Neural cell (in vitro differentiated cells): ENCODE results near the gene SOX13. TPM values are rescaled to one million over a fixed set of nuclear protein-coding genes. Genes with fewer than 3 reads are reported as not detected.

ENCODE experiments used
- H2AFZ ChIP-seq: fragments of 200-600, 300-800 bp; sonication (generic), shearing (Covaris generic); 2 replicates; pipeline ENCODE4 v1.6.0; 2014; ENCODE audit warnings: low read depth, mild to moderate bottlenecking, antibody characterized with exemption, low read length, moderate library complexity
- H3F3A ChIP-seq: fragments of 200-600 bp; shearing (Covaris generic); 2 replicates; pipeline ENCODE4 v1.6.1; 2016; ENCODE audit warnings: mild to moderate bottlenecking, moderate library complexity, mixed read lengths, antibody characterized with exemption, low read length; ENCODE audit not compliant: insufficient read depth, poor library complexity, severe bottlenecking
- H3K27ac ChIP-seq: fragments of 200-600, 300-800 bp; sonication (generic), shearing (Covaris generic); 2 replicates; pipeline ENCODE4 v1.5.1; 2014; ENCODE audit warnings: mild to moderate bottlenecking, low read length, moderate library complexity
- H3K27me3 ChIP-seq: fragments of 300-800, 200-600 bp; sonication (generic), shearing (Covaris generic); 2 replicates; pipeline ENCODE4 v1.6.0; 2014; ENCODE audit warnings: mild to moderate bottlenecking, low read depth, low read length, moderate library complexity; ENCODE audit not compliant: insufficient read depth
- H3K36me3 ChIP-seq: fragments of 300-800, 200-600 bp; sonication (generic), shearing (Covaris generic); 2 replicates; pipeline ENCODE4 v1.5.1; 2014; ENCODE audit warnings: mild to moderate bottlenecking, antibody characterized with exemption, low read length, moderate library complexity; ENCODE audit not compliant: insufficient read depth
- H3K4me2 ChIP-seq: fragments of 300-800, 200-600 bp; sonication (generic), shearing (Covaris generic); 2 replicates; pipeline ENCODE4 v1.6.0; 2014; ENCODE audit warnings: mild to moderate bottlenecking, low read length
- H3K4me3 ChIP-seq: fragments of 300-800, 200-600 bp; sonication (generic), shearing (Covaris generic); 2 replicates; pipeline ENCODE4 v1.5.1; 2014; ENCODE audit warnings: mild to moderate bottlenecking, low read length, moderate library complexity
- H3K79me2 ChIP-seq: fragments of 200-600 bp; shearing (Covaris generic); replicated peaks from 2 replicates; pipeline ENCODE4 v1.6.0; 2014; ENCODE audit warnings: mild to moderate bottlenecking, low read length, moderate library complexity; ENCODE audit not compliant: insufficient read depth
- H3K9ac ChIP-seq: fragments of 300-800, 200-600 bp; sonication (generic), shearing (Covaris generic); 2 replicates; pipeline ENCODE4 v1.6.1; 2016; ENCODE audit warnings: mild to moderate bottlenecking, low read length, mixed read lengths
- H3K9me2 ChIP-seq: fragments of 200-600 bp; shearing (Covaris generic); 2 replicates; pipeline ENCODE4 v1.6.1; 2016; ENCODE audit warnings: mild to moderate bottlenecking, low read length, mixed read lengths; ENCODE audit not compliant: insufficient read depth
- H3K9me3 ChIP-seq: fragments of 200-600, 300-800 bp; sonication (generic), shearing (Covaris generic); 2 replicates; pipeline ENCODE4 v1.6.1; 2016; ENCODE audit warnings: mild to moderate bottlenecking, mixed run types, low read length, moderate library complexity, mixed read lengths
- H4K20me1 ChIP-seq: fragments of 200-600 bp; shearing (Covaris generic); 2 replicates; pipeline ENCODE4 v1.6.1; 2016; ENCODE audit warnings: mild to moderate bottlenecking, mixed run types; ENCODE audit not compliant: insufficient read depth
- CTCF ChIP-seq: fragments of 450-650 bp; IDR thresholded peaks from 2 replicates; pipeline ENCODE4 v1.5.1; 2014; ENCODE audit warnings: antibody characterized with exemption, mild to moderate bottlenecking, moderate library complexity; ENCODE audit not compliant: poor library complexity, severe bottlenecking
- EP300 ChIP-seq: fragments of 450-650 bp; conservative IDR thresholded peaks from 2 replicates; pipeline ENCODE4 v1.6.1; 2014; ENCODE audit warnings: antibody characterized with exemption, mild to moderate bottlenecking, moderate library complexity; ENCODE audit not compliant: poor library complexity, severe bottlenecking
- EZH2 ChIP-seq: fragments of 200-600, 300-800 bp; shearing (Covaris generic), sonication (generic); IDR thresholded peaks from 2 replicates; pipeline ENCODE4 v1.6.1; 2014; ENCODE audit warnings: antibody characterized with exemption, low read length, borderline replicate concordance, mild to moderate bottlenecking; ENCODE audit not compliant: insufficient read depth, poor library complexity, severe bottlenecking
- MXI1 ChIP-seq: fragments of 450-650 bp; conservative IDR thresholded peaks from 2 replicates; pipeline ENCODE4 v1.6.1; 2014; ENCODE audit warnings: antibody characterized with exemption, mild to moderate bottlenecking; ENCODE audit not compliant: poor library complexity, severe bottlenecking
- POLR2AphosphoS5 ChIP-seq: IDR thresholded peaks from 2 replicates; pipeline ENCODE4 v1.6.1; 2012
- RAD21 ChIP-seq: fragments of 450-650 bp; conservative IDR thresholded peaks from 2 replicates; pipeline ENCODE4 v1.6.1; 2014; ENCODE audit warnings: antibody characterized with exemption, mild to moderate bottlenecking, moderate library complexity
- REST ChIP-seq: IDR thresholded peaks from 2 replicates; pipeline ENCODE4 v1.6.1; 2012; ENCODE audit warnings: borderline replicate concordance
- SMC3 ChIP-seq: fragments of 450-650 bp; conservative IDR thresholded peaks from 2 replicates; pipeline ENCODE4 v1.6.1; 2014; ENCODE audit warnings: antibody characterized with exemption, mild to moderate bottlenecking, moderate library complexity; ENCODE audit not compliant: poor library complexity
- TAF1 ChIP-seq: IDR thresholded peaks from 2 replicates; pipeline ENCODE4 v1.6.1; 2012; ENCODE audit warnings: low read depth
- polyA plus RNA-seq: library from polyadenylated mRNA; depleted of rRNA; stranded (reverse); fragments of >200 nt; gene quantifications from 2 replicates; pipeline ENCODE4 v1.2.3, GENCODE V29; 2014

The SOX13 gene
- polyA plus RNA-seq, 1 donor from 2014 or later = 1.7 TPM

DNA sequence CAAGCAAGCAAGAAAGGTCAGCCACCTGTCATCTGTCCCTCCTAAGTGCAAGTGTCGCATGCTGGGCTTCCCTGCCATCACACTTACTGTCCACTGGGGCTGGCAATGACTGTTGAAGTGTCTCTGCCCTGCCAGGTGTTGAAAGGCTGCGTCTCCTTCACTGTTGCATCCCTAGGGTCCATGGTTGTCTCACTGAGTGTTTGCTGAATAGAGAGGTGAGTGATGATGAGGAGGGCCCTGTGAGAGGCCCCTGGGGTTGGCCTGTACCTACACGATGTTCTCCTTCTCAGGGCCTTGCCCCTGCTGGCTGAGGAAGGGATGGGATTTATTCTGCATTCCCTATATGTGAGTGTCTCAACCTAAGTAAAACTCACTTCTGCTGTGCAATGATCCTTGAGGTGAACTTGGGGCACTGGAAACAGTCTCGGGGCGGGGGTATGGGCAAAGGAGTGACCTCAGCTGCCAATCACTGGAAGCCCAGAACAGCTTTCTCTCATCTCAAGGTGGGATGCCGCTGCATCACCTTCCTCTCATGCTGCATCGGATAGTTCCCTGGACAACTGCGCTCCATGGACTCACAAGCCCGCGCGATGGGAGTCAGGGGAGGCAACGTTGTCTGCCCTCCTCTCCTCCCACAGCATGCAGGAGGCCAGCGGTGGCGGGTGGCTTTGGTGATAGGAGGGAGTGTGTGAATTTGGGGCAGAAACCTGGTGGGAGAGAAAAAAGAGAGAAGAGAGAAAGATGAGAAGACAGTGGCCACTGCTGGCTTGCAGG lies 35.8 kb upstream of the SOX13 start:
- Histone ChIP-seq H3K36me3 (no peaks in the 10 kb centered on the region), H3K4me3 (no peak overlapping the region), H3K79me2 (no peaks in the 10 kb centered on the region), H3K4me2 (no peak overlapping the region), H3K27me3 (no peaks in the 10 kb centered on the region), H2AFZ (no peak overlapping the region), H4K20me1 (no peaks in the 10 kb centered on the region), H3K9ac (no peak overlapping the region), H3K27ac (no peak overlapping the region), H3K9me3 (no peaks in the 10 kb centered on the region), H3K9me2 (no peaks in the 10 kb centered on the region), H3F3A (no peaks in the 10 kb centered on the region)
- TF ChIP-seq TAF1 (no peak), EZH2 (no peak), SMC3 (no peak), CTCF (no peak), REST (no peak), MXI1 (no peak), RAD21 (no peak)

- H2AFZ ChIP-seq = no peak overlapping the region
- no peak overlapping the region for H3K27ac ChIP-seq
These were observed 31.6 kb upstream of the SOX13 start for GRCh38 chr1:204041232-204041767.

More at GRCh38 chr1:204041232-204041767, 31.6 kb upstream of the SOX13 start:
- no peak overlapping the region for H3K4me3 ChIP-seq
- no peaks in the 10 kb centered on the region for H3K79me2 ChIP-seq
- no peak overlapping the region for H3K9ac ChIP-seq
- no peaks in the 10 kb centered on the region for H3K36me3 ChIP-seq
- H3K4me2 ChIP-seq = no peak overlapping the region
- H3K9me3 ChIP-seq = no peaks in the 10 kb centered on the region
- H3F3A ChIP-seq = no peaks in the 10 kb centered on the region
- TF ChIP-seq POLR2AphosphoS5 (no peak), MXI1 (no peak), EP300 (no peak)
- no peaks in the 10 kb centered on the region for H3K9me2 ChIP-seq
- H4K20me1 ChIP-seq = no peaks in the 10 kb centered on the region
- no peaks in the 10 kb centered on the region for H3K27me3 ChIP-seq
